GM23338 (cell line): ENCODE data around the gene F7. TPM values are rescaled to one million over a fixed set of nuclear protein-coding genes. Genes with fewer than 3 reads are reported as not detected.

Experiments
- ATAC-seq: fragments of 200-7000 bp; cut with Tn5 transposase; 3 replicates; pipeline ENCODE4 v1.9.1; 2020
- DNase-seq: peaks from one replicate; pipeline ENCODE4 v3.0.0-alpha.2; 2015; ENCODE audit warnings: low spot score
- H2AFZ ChIP-seq: fragments of 200-600 bp; sonication (generic); 2 replicates; pipeline ENCODE4 v1.8.0; 2016; ENCODE audit warnings: antibody characterized with exemption, mild to moderate bottlenecking, moderate library complexity
- H3F3A ChIP-seq: fragments of 200-600 bp; sonication (generic); replicated peaks from 2 replicates; pipeline ENCODE4 v1.8.0; 2017; ENCODE audit warnings: antibody characterized with exemption, mixed run types, low read depth
- H3K27ac ChIP-seq: fragments of 200-600 bp; sonication (generic); 2 replicates; pipeline ENCODE4 v1.6.1; 2016; ENCODE audit warnings: low read depth
- H3K27me3 ChIP-seq: fragments of 200-600 bp; sonication (generic); 2 replicates; pipeline ENCODE4 v1.8.0; 2016; ENCODE audit warnings: mild to moderate bottlenecking, mixed run types, moderate library complexity; ENCODE audit not compliant: insufficient read depth
- H3K36me3 ChIP-seq: fragments of 200-600 bp; sonication (generic); 2 replicates; pipeline ENCODE4 v1.8.0; 2016; ENCODE audit warnings: mild to moderate bottlenecking; ENCODE audit not compliant: insufficient read depth
- H3K4me1 ChIP-seq: fragments of 200-600 bp; sonication (generic); 2 replicates; pipeline ENCODE4 v1.8.0; 2016; ENCODE audit warnings: mild to moderate bottlenecking, moderate library complexity; ENCODE audit not compliant: insufficient read depth
- H3K4me2 ChIP-seq: fragments of 200-600 bp; sonication (generic); 2 replicates; pipeline ENCODE4 v1.7.1; 2017; ENCODE audit warnings: mixed run types
- H3K4me3 ChIP-seq: fragments of 200-600 bp; sonication (generic); 2 replicates; pipeline ENCODE4 v1.6.1; 2016; ENCODE audit warnings: mixed run types
- H3K79me2 ChIP-seq: fragments of 200-600 bp; sonication (generic); replicated peaks from 2 replicates; pipeline ENCODE4 v1.8.0; 2017; ENCODE audit warnings: mild to moderate bottlenecking; ENCODE audit not compliant: insufficient read depth
- H3K9me2 ChIP-seq: fragments of 200-600 bp; sonication (generic); 2 replicates; pipeline ENCODE4 v1.8.0; 2017; ENCODE audit not compliant: insufficient read depth
- H4K20me1 ChIP-seq: fragments of 200-600 bp; sonication (generic); replicated peaks from 2 replicates; pipeline ENCODE4 v1.8.0; 2017; ENCODE audit warnings: mild to moderate bottlenecking; ENCODE audit not compliant: insufficient read depth
- H3K27ac Mint-ChIP-seq: 2 replicates; pipeline ENCODE4 v1.8.0; 2020; ENCODE audit warnings: inconsistent platforms, mild to moderate bottlenecking, moderate library complexity, mixed read lengths
- H3K27me3 Mint-ChIP-seq: 3 replicates; pipeline ENCODE4 v1.8.0; 2022; ENCODE audit warnings: low read depth, mild to moderate bottlenecking, moderate library complexity, mixed read lengths, inconsistent platforms; ENCODE audit not compliant: insufficient read depth, poor library complexity
- H3K36me3 Mint-ChIP-seq: 3 replicates; pipeline ENCODE4 v1.8.0; 2021; ENCODE audit warnings: low read depth, mild to moderate bottlenecking, inconsistent platforms, moderate library complexity, mixed read lengths
- H3K4me1 Mint-ChIP-seq: 3 replicates; pipeline ENCODE4 v1.8.0; 2020; ENCODE audit warnings: mild to moderate bottlenecking, inconsistent platforms, mixed read lengths
- H3K4me3 Mint-ChIP-seq: 3 replicates; pipeline ENCODE4 v1.8.0; 2021; ENCODE audit warnings: moderate library complexity, mild to moderate bottlenecking, inconsistent platforms, mixed read lengths
- H3K9me3 Mint-ChIP-seq: 3 replicates; pipeline ENCODE4 v1.8.0; 2020; ENCODE audit warnings: moderate library complexity, mild to moderate bottlenecking, inconsistent platforms, mixed read lengths
- CREB1 ChIP-seq: fragments of 250-450 bp; sonication (Bioruptor Pico); IDR thresholded peaks from 2 replicates; pipeline ENCODE4 v1.5.0; 2020; ENCODE audit warnings: low read depth, mild to moderate bottlenecking, moderate library complexity
- CTCF ChIP-seq, 2 experiments: fragments of 200-600 bp in 1 of 2; sonication (generic) in 1 of 2; conservative IDR thresholded peaks; 2 replicates each; pipeline versions ENCODE4 v1.5.1 to v1.6.1; 2016 to 2017; ENCODE audit warnings: antibody characterized with exemption in 2 of 2, low read depth in 2 of 2, mild to moderate bottlenecking in 2 of 2, moderate library complexity in 1 of 2
- ETS1 ChIP-seq: IDR thresholded peaks from 2 replicates; pipeline ENCODE4 v1.6.1; 2016; ENCODE audit warnings: antibody characterized with exemption
- EZH2 ChIP-seq: fragments of 200-600 bp; sonication (generic); IDR thresholded peaks from one replicate; pipeline ENCODE4 v1.8.0; 2017; ENCODE audit warnings: antibody characterized with exemption, mild to moderate bottlenecking, low read depth; ENCODE audit not compliant: unreplicated experiment
- JUNB ChIP-seq: IDR thresholded peaks from one replicate; pipeline ENCODE4 v1.6.1; 2016; ENCODE audit warnings: antibody characterized with exemption; ENCODE audit not compliant: unreplicated experiment
- NANOG ChIP-seq: IDR thresholded peaks from 2 replicates; pipeline ENCODE4 v1.6.1; 2016; ENCODE audit warnings: antibody characterized with exemption, borderline replicate concordance
- POLR2AphosphoS5 ChIP-seq: IDR thresholded peaks from 2 replicates; pipeline ENCODE4 v1.6.1; 2016; ENCODE audit warnings: antibody characterized with exemption, low read depth
- REST ChIP-seq: IDR thresholded peaks from one replicate; pipeline ENCODE4 v1.6.1; 2018; ENCODE audit warnings: antibody characterized with exemption; ENCODE audit not compliant: unreplicated experiment
- STAT1 ChIP-seq: IDR thresholded peaks from one replicate; pipeline ENCODE4 v1.6.1; 2016; ENCODE audit warnings: antibody characterized with exemption; ENCODE audit not compliant: unreplicated experiment
- ZNF114 ChIP-seq: fragments of 250-450 bp; sonication (Bioruptor Pico); IDR thresholded peaks from 2 replicates; pipeline ENCODE4 v1.5.0; 2020; ENCODE audit warnings: mild to moderate bottlenecking, moderate library complexity
- ZNF331 ChIP-seq: fragments of 250-450 bp; sonication (Bioruptor Pico); IDR thresholded peaks from 2 replicates; pipeline ENCODE4 v1.5.0; 2020; ENCODE audit warnings: low read depth, mild to moderate bottlenecking, moderate library complexity
- ZNF462 ChIP-seq: fragments of 250-450 bp; sonication (Bioruptor Pico); IDR thresholded peaks from 2 replicates; pipeline ENCODE4 v1.5.0; 2020; ENCODE audit warnings: mild to moderate bottlenecking, moderate library complexity
- polyA plus RNA-seq: library from polyadenylated mRNA; unstranded; fragments of >200 nt; fragmentation: Nextera tagmentation; extraction: Ambion mirVana; gene quantifications from 2 replicates; pipeline ENCODE4 v1.2.1, GENCODE V29; 2016
- total RNA-seq: library from RNA; depleted of rRNA; stranded (reverse); fragments of >200 nt; shearing (Covaris generic); gene quantifications from 2 replicates; pipeline ENCODE4 v1.2.3, GENCODE V29; 2014

The F7 gene
- total and polyA plus RNA-seq, 2 experiments from 2014 or later, result 0.16 to 0.24 TPM

GRCh38 chr13:113066142-113066455 lies 39.5 kb upstream of the F7 start:
- no peaks in the 10 kb centered on the region for H3K9me3 Mint-ChIP-seq
- no peak overlapping the region for H3K4me3 ChIP-seq
- H3K4me1 Mint-ChIP-seq, result peaks cover 8% of the 10 kb centered on the region

More at GRCh38 chr13:113066142-113066455, 39.5 kb upstream of the F7 start:
- DNase-seq (no peak), ATAC-seq (no peak)
- Mint-ChIP-seq H3K36me3 (no peaks in the 10 kb centered on the region; the same call in 2 of the 3 replicates), H3K27me3 (peaks cover 12% of the 10 kb centered on the region), H3K4me3 (no peak overlapping the region), H3K27ac (no peak overlapping the region)
- no peaks in the 10 kb centered on the region for H3F3A ChIP-seq
- H3K4me1 ChIP-seq, result no peaks in the 10 kb centered on the region
- no peak for TF ChIP-seq ZNF331
- no peak for TF ChIP-seq REST
- TF ChIP-seq ZNF114, result no peak
- no peak for TF ChIP-seq CREB1
- TF ChIP-seq POLR2AphosphoS5, result no peak
- no peak for TF ChIP-seq STAT1
- no peak for TF ChIP-seq ETS1
- no peak for TF ChIP-seq NANOG
- TF ChIP-seq ZNF462 (CRISPR knock-in tag), result no peak
- no peak for TF ChIP-seq EZH2
- TF ChIP-seq JUNB, result no peak
- TF ChIP-seq CTCF (conservative IDR thresholded peaks at IDR 0.05; ENCODE audit: low read depth in 2 of 2), result no peak
- no peaks in the 10 kb centered on the region for H4K20me1 ChIP-seq
- H2AFZ ChIP-seq, result no peak overlapping the region
- H3K4me2 ChIP-seq, result no peak overlapping the region
- H3K79me2 ChIP-seq, result no peaks in the 10 kb centered on the region
- H3K9me2 ChIP-seq, result no peaks in the 10 kb centered on the region
- H3K36me3 ChIP-seq, result no peaks in the 10 kb centered on the region
- H3K27ac ChIP-seq, result no peak overlapping the region
- H3K27me3 ChIP-seq, result no peaks in the 10 kb centered on the region
